ENCODE results near the gene ZNF607. TPM values are rescaled to one million over a fixed set of nuclear protein-coding genes. Genes with fewer than 3 reads are reported as not detected.

The ZNF607 gene
- polyA plus RNA-seq, 1 donor (not counting 4 experiments of a cell fraction or from before 2014, with no cell fraction given): 5.4 TPM

DNA sequence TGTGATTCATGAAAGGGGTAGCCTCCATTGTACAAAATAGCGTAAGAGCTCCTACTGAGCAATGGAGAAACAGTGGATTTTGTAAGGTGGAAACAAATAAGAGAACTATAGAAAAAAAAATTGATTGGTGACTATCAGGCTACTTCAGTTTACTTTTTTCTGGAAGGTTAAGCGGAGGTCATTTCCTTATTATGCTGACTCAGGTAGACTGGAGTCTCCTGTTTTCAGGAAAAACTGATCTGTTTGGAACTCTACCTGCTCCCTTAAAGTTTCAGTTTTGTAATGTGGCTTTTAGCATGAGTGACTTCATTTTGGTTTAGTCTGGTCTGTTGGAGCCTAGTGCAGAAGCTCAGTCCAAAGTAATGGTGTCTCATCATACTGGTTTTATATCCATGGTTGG is 3.4 kb downstream of the ZNF607 start:
- no peak overlapping the region for H3K27ac ChIP-seq (ENCODE audit: control insufficient read depth, insufficient read depth, low read length)
- H3K4me2 ChIP-seq (ENCODE audit: control insufficient read depth, extremely low read depth, insufficient read depth, low read depth, low read length): no peak overlapping the region
- H3K27me3 ChIP-seq (ENCODE audit: control insufficient read depth, extremely low read depth, insufficient read depth, low read length): no peaks in the 10 kb centered on the region
- dilution Hi-C loops (cut with MboI; ENCODE audit: extremely low pct_ligation_motif_present, low sequenced_read_pairs): no loop called here
- H3K4me1 ChIP-seq (ENCODE audit: control insufficient read depth, extremely low read depth, insufficient read depth, low read length): no peaks in the 10 kb centered on the region
- DNase-seq (ENCODE audit: low read depth, low spot score): no peak
- H2AFZ ChIP-seq (ENCODE audit: control insufficient read depth, low read length): no peak overlapping the region
- H3K9me3 ChIP-seq (ENCODE audit: control insufficient read depth, low read depth, low read length): no peaks in the 10 kb centered on the region
- no peak overlapping the region for H3K9ac ChIP-seq (ENCODE audit: control insufficient read depth, extremely low read depth, insufficient read depth, low read length)
- H4K20me1 ChIP-seq (ENCODE audit: control insufficient read depth, extremely low read depth, insufficient read depth, low read length): no peaks in the 10 kb centered on the region
- TF ChIP-seq, protein P1, sequence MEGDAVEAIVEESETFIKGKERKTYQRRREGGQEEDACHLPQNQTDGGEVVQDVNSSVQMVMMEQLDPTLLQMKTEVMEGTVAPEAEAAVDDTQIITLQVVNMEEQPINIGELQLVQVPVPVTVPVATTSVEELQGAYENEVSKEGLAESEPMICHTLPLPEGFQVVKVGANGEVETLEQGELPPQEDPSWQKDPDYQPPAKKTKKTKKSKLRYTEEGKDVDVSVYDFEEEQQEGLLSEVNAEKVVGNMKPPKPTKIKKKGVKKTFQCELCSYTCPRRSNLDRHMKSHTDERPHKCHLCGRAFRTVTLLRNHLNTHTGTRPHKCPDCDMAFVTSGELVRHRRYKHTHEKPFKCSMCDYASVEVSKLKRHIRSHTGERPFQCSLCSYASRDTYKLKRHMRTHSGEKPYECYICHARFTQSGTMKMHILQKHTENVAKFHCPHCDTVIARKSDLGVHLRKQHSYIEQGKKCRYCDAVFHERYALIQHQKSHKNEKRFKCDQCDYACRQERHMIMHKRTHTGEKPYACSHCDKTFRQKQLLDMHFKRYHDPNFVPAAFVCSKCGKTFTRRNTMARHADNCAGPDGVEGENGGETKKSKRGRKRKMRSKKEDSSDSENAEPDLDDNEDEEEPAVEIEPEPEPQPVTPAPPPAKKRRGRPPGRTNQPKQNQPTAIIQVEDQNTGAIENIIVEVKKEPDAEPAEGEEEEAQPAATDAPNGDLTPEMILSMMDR (optimal IDR thresholded peaks at IDR 0.05 in 1 of 3, IDR thresholded peaks at IDR 0.05 in 1 of 3, conservative IDR thresholded peaks at IDR 0.05 in 1 of 3; ENCODE audit: extremely low read depth in 1 of 3, insufficient read depth in 2 of 3, low read length in 3 of 3): no peak
- TF ChIP-seq EZH2 (IDR thresholded peaks at IDR 0.05; ENCODE audit: low read length): no peak
- peaks cover 20% of the 10 kb centered on the region for H3K79me2 ChIP-seq (ENCODE audit: control insufficient read depth, insufficient read depth, low read length)
- peaks cover 0 to 7% of the 10 kb centered on the region in 2 experiments for H3K36me3 ChIP-seq (ENCODE audit: control insufficient read depth in 2 of 2, extremely low read depth in 1 of 2, insufficient read depth in 2 of 2, low read length in 2 of 2)
- FAIRE-seq: no peak
- no peak overlapping the region for H3K4me3 ChIP-seq (ENCODE audit: control insufficient read depth in 2 of 3, extremely low read depth in 1 of 3, insufficient read depth in 2 of 3, low read depth in 1 of 3, low read length in 3 of 3)
- H3K9me1 ChIP-seq (ENCODE audit: control insufficient read depth, extremely low read depth, insufficient read depth, low read length): no peaks in the 10 kb centered on the region

DNA sequence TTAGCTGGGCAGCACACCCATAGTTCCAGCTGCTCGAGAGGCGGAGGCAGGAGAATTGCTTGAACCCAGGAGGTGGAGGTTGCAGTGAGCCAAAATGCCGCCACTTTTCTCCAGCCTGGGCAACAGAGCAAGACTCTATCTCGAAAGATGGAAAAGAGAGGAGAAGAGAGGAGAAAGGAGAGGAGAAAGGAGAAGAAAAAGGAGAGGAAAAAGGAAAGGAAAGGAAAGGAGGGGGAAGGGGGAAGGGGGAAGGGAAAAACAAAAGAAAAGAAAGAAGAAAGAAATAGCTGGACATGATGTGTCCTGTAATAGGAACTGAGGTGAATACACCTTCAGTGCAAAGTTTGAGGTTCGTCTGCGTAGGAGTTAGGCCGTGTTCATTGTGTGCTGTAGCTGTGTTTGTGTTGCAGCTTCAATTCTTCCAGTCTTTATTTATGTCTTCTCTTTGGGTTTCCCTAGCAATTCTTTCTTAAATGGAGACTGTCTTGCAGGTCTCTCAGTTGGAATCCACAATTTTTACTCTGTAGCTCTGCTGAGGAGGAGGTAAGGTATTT is 13.4 kb downstream of the ZNF607 start:
- no peak overlapping the region for H2AFZ ChIP-seq (ENCODE audit: control insufficient read depth, low read length)
- peaks cover 5 to 7% of the 10 kb centered on the region in 2 experiments for H3K36me3 ChIP-seq (ENCODE audit: control insufficient read depth in 2 of 2, extremely low read depth in 1 of 2, insufficient read depth in 2 of 2, low read length in 2 of 2)
- no peak overlapping the region for H3K4me2 ChIP-seq (ENCODE audit: control insufficient read depth, extremely low read depth, insufficient read depth, low read depth, low read length)
- H3K9me1 ChIP-seq (ENCODE audit: control insufficient read depth, extremely low read depth, insufficient read depth, low read length): no peaks in the 10 kb centered on the region
- no peaks in the 10 kb centered on the region for H3K79me2 ChIP-seq (ENCODE audit: control insufficient read depth, insufficient read depth, low read length)
- DNase-seq (ENCODE audit: low read depth, low spot score): no peak
- H3K9ac ChIP-seq (ENCODE audit: control insufficient read depth, extremely low read depth, insufficient read depth, low read length): no peak overlapping the region
- no peak for TF ChIP-seq EZH2 (IDR thresholded peaks at IDR 0.05; ENCODE audit: low read length)
- TF ChIP-seq, protein P1 (optimal IDR thresholded peaks at IDR 0.05 in 1 of 3, IDR thresholded peaks at IDR 0.05 in 1 of 3, conservative IDR thresholded peaks at IDR 0.05 in 1 of 3; ENCODE audit: extremely low read depth in 1 of 3, insufficient read depth in 2 of 3, low read length in 3 of 3): no peak
- H3K9me3 ChIP-seq (ENCODE audit: control insufficient read depth, low read depth, low read length): no peaks in the 10 kb centered on the region
- no peaks in the 10 kb centered on the region for H3K4me1 ChIP-seq (ENCODE audit: control insufficient read depth, extremely low read depth, insufficient read depth, low read length)
- no peaks in the 10 kb centered on the region for H4K20me1 ChIP-seq (ENCODE audit: control insufficient read depth, extremely low read depth, insufficient read depth, low read length)
- no peak overlapping the region for H3K27ac ChIP-seq (ENCODE audit: control insufficient read depth, insufficient read depth, low read length)
- no peak for FAIRE-seq
- H3K4me3 ChIP-seq (ENCODE audit: control insufficient read depth in 2 of 3, extremely low read depth in 1 of 3, insufficient read depth in 2 of 3, low read depth in 1 of 3, low read length in 3 of 3): no peak overlapping the region
- dilution Hi-C loops (cut with MboI; ENCODE audit: extremely low pct_ligation_motif_present, low sequenced_read_pairs): no loop called here
- no peaks in the 10 kb centered on the region for H3K27me3 ChIP-seq (ENCODE audit: control insufficient read depth, extremely low read depth, insufficient read depth, low read length)

Measured in keratinocyte (primary cell).